Naive B cell (primary cell): ENCODE measurements around the gene RTEL1. TPM values are rescaled to one million over a fixed set of nuclear protein-coding genes. Genes with fewer than 3 reads are reported as not detected.
"Not testable (repeated sequence)": the region's sequence is repeated elsewhere in the genome, so short reads cannot be mapped to it uniquely, and the experiment has no call there.

Experiments used
- ATAC-seq, 2 donors: fragments of 150-1000 bp; cut with Tn5 transposase; 2 replicates each; pipeline ENCODE4 v1.10.0; 2021; ENCODE audit warnings: low read depth in 2 of 2, mild to moderate bottlenecking in 2 of 2, moderate library complexity in 2 of 2
- DNase-seq: peaks from one replicate; pipeline ENCODE4 v3.0.0; 2022
- H3K27ac Mint-ChIP-seq, 6 donors: one replicate each; pipeline ENCODE4 v1.8.0; 2020 to 2022; ENCODE audit warnings: mild to moderate bottlenecking in 6 of 6, mixed read lengths in 6 of 6, moderate library complexity in 5 of 6, inconsistent platforms in 2 of 6
- H3K27me3 Mint-ChIP-seq, 3 donors: one replicate each; pipeline ENCODE4 v1.8.0; 2021 to 2022; ENCODE audit warnings: mixed read lengths in 3 of 3, mild to moderate bottlenecking in 1 of 3
- H3K36me3 Mint-ChIP-seq, 2 donors: one replicate each; pipeline ENCODE4 v1.8.0; 2020 to 2022; ENCODE audit warnings: mixed read lengths in 2 of 2, inconsistent platforms in 1 of 2, mild to moderate bottlenecking in 1 of 2
- H3K4me1 Mint-ChIP-seq, 3 donors: one replicate each; pipeline ENCODE4 v1.8.0; 2020 to 2022; ENCODE audit warnings: mixed read lengths in 3 of 3, inconsistent platforms in 1 of 3, mild to moderate bottlenecking in 1 of 3, moderate library complexity in 1 of 3
- H3K4me3 Mint-ChIP-seq, 8 donors: one replicate each; pipeline ENCODE4 v1.8.0; 2020 to 2022; ENCODE audit warnings: mild to moderate bottlenecking in 8 of 8, mixed read lengths in 8 of 8, moderate library complexity in 8 of 8, inconsistent platforms in 2 of 8
- H3K9me3 Mint-ChIP-seq, 7 donors: one replicate each; pipeline ENCODE4 v1.8.0; 2020 to 2022; ENCODE audit warnings: mixed read lengths in 7 of 7, mild to moderate bottlenecking in 5 of 7, inconsistent platforms in 2 of 7, moderate library complexity in 1 of 7
- polyA plus RNA-seq, 6 donors: library from polyadenylated mRNA; unstranded; fragments of 300-500 nt; fragmentation: Illumina TruSeq; gene quantifications; one replicate each; pipeline ENCODE4 v1.2.3, GENCODE V29; 2021; ENCODE audit warnings: low read depth in 6 of 6

The RTEL1 gene
- polyA plus RNA-seq, 6 donors from 2014 or later = 1.5 to 6.5 (median 3.0) TPM; not detected in 1

- Mint-ChIP-seq H3K4me1 (peaks cover 30 to 56% (median 52%) of the 10 kb centered on the region in 3 donors), H3K36me3 (peaks cover 10 to 15% of the 10 kb centered on the region in 2 donors)
- ATAC-seq = peak in 1 of 2 donors; percentile 3
Observed at GRCh38 chr20:63708301-63709148, 50.4 kb downstream of the RTEL1 start.

GRCh38 chr20:63709149-63709527, 51.0 kb downstream of the RTEL1 start:
- Mint-ChIP-seq H3K9me3 (peaks cover 0 to 3% (median 0%) of the 10 kb centered on the region in 7 donors), H3K27ac (peak overlapping the region in 2 of 6 donors; percentile 44 to 79), H3K36me3 (peaks cover 12 to 15% of the 10 kb centered on the region in 2 donors), H3K27me3 (no peaks in the 10 kb centered on the region), H3K4me3 (peak overlapping the region; percentile 71 to 90 (median 82)), H3K4me1 (peaks cover 30 to 56% (median 52%) of the 10 kb centered on the region in 3 donors)
- DNase-seq (no peak), ATAC-seq (no peak)

More at GRCh38 chr20:63708301-63709148, 50.4 kb downstream of the RTEL1 start:
- Mint-ChIP-seq H3K9me3 (no peaks in the 10 kb centered on the region), H3K27ac (peak overlapping the region in 3 of 6 donors; percentile 79 to 84 (median 81)), H3K4me3 (peak overlapping the region; percentile 71 to 90 (median 82)), H3K27me3 (no peaks in the 10 kb centered on the region)
- no peak for DNase-seq

GRCh38 chr20:63711085-63711645, 53.1 kb downstream of the RTEL1 start:
- Mint-ChIP-seq H3K27me3 (no peaks in the 10 kb centered on the region), H3K4me3 (peak overlapping the region in 5 of 8 donors; percentile 5 to 89 (median 74)), H3K27ac (peak overlapping the region in 2 of 6 donors; percentile 48 to 51), H3K36me3 (peaks cover 16 to 26% of the 10 kb centered on the region in 2 donors), H3K9me3 (peaks cover 0 to 15% (median 7%) of the 10 kb centered on the region in 7 donors), H3K4me1 (peaks cover 26 to 54% (median 51%) of the 10 kb centered on the region in 3 donors)
- ATAC-seq = no peak
- no peak for DNase-seq

GRCh38 chr20:63712191-63712590, 54.1 kb downstream of the RTEL1 start:
- peaks cover 16 to 28% of the 10 kb centered on the region in 2 donors for H3K36me3 Mint-ChIP-seq
- H3K4me1 Mint-ChIP-seq = peaks cover 17 to 52% (median 51%) of the 10 kb centered on the region in 3 donors
- peak overlapping the region in 1 of 6 donors; percentile 70 for H3K27ac Mint-ChIP-seq

GRCh38 chr20:63714858-63715257, 56.7 kb downstream of the RTEL1 start:
- Mint-ChIP-seq H3K27me3 (no peaks in the 10 kb centered on the region), H3K9me3 (peaks cover 5 to 23% (median 12%) of the 10 kb centered on the region in 7 donors), H3K4me3 (peak overlapping the region in 1 of 8 donors; percentile 51), H3K36me3 (peaks cover 25 to 36% of the 10 kb centered on the region in 2 donors), H3K27ac (no peak overlapping the region), H3K4me1 (peaks cover 12 to 45% (median 41%) of the 10 kb centered on the region in 3 donors)
- DNase-seq (no peak), ATAC-seq (no peak)

More at GRCh38 chr20:63712191-63712590, 54.1 kb downstream of the RTEL1 start:
- Mint-ChIP-seq H3K27me3 (no peaks in the 10 kb centered on the region), H3K4me3 (peak overlapping the region in 1 of 8 donors; percentile 44), H3K9me3 (peaks cover 0 to 18% (median 7%) of the 10 kb centered on the region in 7 donors)
- ATAC-seq = no peak
- no peak for DNase-seq

GRCh38 chr20:63718996-63719395, 60.9 kb downstream of the RTEL1 start:
- Mint-ChIP-seq H3K27me3 (no peaks in the 10 kb centered on the region), H3K27ac (no peak overlapping the region), H3K36me3 (peaks cover 27 to 31% of the 10 kb centered on the region in 2 donors), H3K4me1 (peaks cover 4 to 29% (median 22%) of the 10 kb centered on the region in 3 donors), H3K4me3 (no peak overlapping the region), H3K9me3 (peaks cover 5 to 24% (median 11%) of the 10 kb centered on the region in 7 donors)
- DNase-seq (no peak), ATAC-seq (no peak)

- ATAC-seq, H3K4me3 Mint-ChIP-seq, H3K27me3 Mint-ChIP-seq, H3K27ac Mint-ChIP-seq, DNase-seq: not testable (repeated sequence)
- H3K4me1 Mint-ChIP-seq = peaks cover 7 to 22% (median 11%) of the 10 kb centered on the region in 3 donors
- peaks cover 6 to 26% (median 13%) of the 10 kb centered on the region in 7 donors for H3K9me3 Mint-ChIP-seq
- peaks cover 19 to 26% of the 10 kb centered on the region in 2 donors for H3K36me3 Mint-ChIP-seq
Observed at GRCh38 chr20:63722967-63723622, 65.0 kb downstream of the RTEL1 start.

- H3K27me3 Mint-ChIP-seq, ATAC-seq, DNase-seq: not testable (repeated sequence)
- H3K4me1 Mint-ChIP-seq = peaks cover 25 to 34% (median 29%) of the 10 kb centered on the region in 3 donors
- H3K9me3 Mint-ChIP-seq = peaks cover 3 to 14% (median 4%) of the 10 kb centered on the region in 7 donors
- H3K27ac Mint-ChIP-seq = peak overlapping the region in 1 of 6 donors; percentile 49
- H3K36me3 Mint-ChIP-seq = peaks cover 4 to 13% of the 10 kb centered on the region in 2 donors
- H3K4me3 Mint-ChIP-seq = peak overlapping the region in 1 of 8 donors; percentile 58
Observed at GRCh38 chr20:63730189-63730733, 72.1 kb downstream of the RTEL1 start.

- Mint-ChIP-seq H3K9me3 (peaks cover 0 to 5% (median 0%) of the 10 kb centered on the region in 7 donors), H3K4me3 (no peak overlapping the region), H3K27me3 (no peaks in the 10 kb centered on the region), H3K4me1 (peaks cover 33 to 40% (median 37%) of the 10 kb centered on the region in 3 donors), H3K36me3 (peaks cover 0 to 7% of the 10 kb centered on the region in 2 donors), H3K27ac (no peak overlapping the region)
- DNase-seq = no peak
- ATAC-seq = no peak
Observed at GRCh38 chr20:63731410-63731809, 73.3 kb downstream of the RTEL1 start.

GRCh38 chr20:63732118-63733095, 74.3 kb downstream of the RTEL1 start:
- H3K4me1 Mint-ChIP-seq = peaks cover 31 to 46% (median 40%) of the 10 kb centered on the region in 3 donors
- H3K36me3 Mint-ChIP-seq = peaks cover 0 to 7% of the 10 kb centered on the region in 2 donors
- no peak overlapping the region for H3K4me3 Mint-ChIP-seq
- H3K9me3 Mint-ChIP-seq = peaks cover 0 to 2% (median 0%) of the 10 kb centered on the region in 7 donors
- H3K27ac Mint-ChIP-seq = no peak overlapping the region
- ATAC-seq (no peak), DNase-seq (no peak)
- H3K27me3 Mint-ChIP-seq = no peaks in the 10 kb centered on the region

GRCh38 chr20:63733117-63733516, 75.0 kb downstream of the RTEL1 start:
- DNase-seq (no peak), ATAC-seq (no peak)
- Mint-ChIP-seq H3K4me3 (no peak overlapping the region), H3K27me3 (no peaks in the 10 kb centered on the region), H3K4me1 (peaks cover 31 to 46% (median 34%) of the 10 kb centered on the region in 3 donors), H3K27ac (no peak overlapping the region), H3K36me3 (peaks cover 0 to 7% of the 10 kb centered on the region in 2 donors), H3K9me3 (no peaks in the 10 kb centered on the region)

GRCh38 chr20:63733579-63734081, 75.5 kb downstream of the RTEL1 start:
- peak overlapping the region in 2 of 6 donors; percentile 33 to 88 for H3K27ac Mint-ChIP-seq

More at GRCh38 chr20:63733579-63734081, 75.5 kb downstream of the RTEL1 start:
- Mint-ChIP-seq H3K36me3 (peaks cover 0 to 7% of the 10 kb centered on the region in 2 donors), H3K4me3 (peak overlapping the region in 4 of 8 donors; percentile 27 to 73 (median 52)), H3K4me1 (peaks cover 25 to 46% (median 29%) of the 10 kb centered on the region in 3 donors), H3K9me3 (no peaks in the 10 kb centered on the region), H3K27me3 (no peaks in the 10 kb centered on the region)
- no peak for ATAC-seq
- no peak for DNase-seq
